Activated CD4-positive, alpha-beta T cell treated with anti-CD3 and anti-CD28 coated beads, Interleukin-2, amount 50 U/mL, for 48 hours (primary cell): ENCODE results near the gene TBC1D17.

Source experiments
- DNase-seq, 2 experiments: peaks; one replicate each; pipeline ENCODE4 v3.0.0-alpha.2; 2020

The TBC1D17 gene

GRCh38 chr19:49895566-49896297 lies 18.2 kb downstream of the TBC1D17 start:
- no peak for DNase-seq

GRCh38 chr19:49896863-49897621 lies 19.5 kb downstream of the TBC1D17 start, which contains the start of gene IL4I1:
TSS of gene IL4I1 (minus strand) at chr19:49896887. CDS start at chr19:49896160, 727 bp downstream.
- peak; percentile 71 to 74 for DNase-seq

DNA sequence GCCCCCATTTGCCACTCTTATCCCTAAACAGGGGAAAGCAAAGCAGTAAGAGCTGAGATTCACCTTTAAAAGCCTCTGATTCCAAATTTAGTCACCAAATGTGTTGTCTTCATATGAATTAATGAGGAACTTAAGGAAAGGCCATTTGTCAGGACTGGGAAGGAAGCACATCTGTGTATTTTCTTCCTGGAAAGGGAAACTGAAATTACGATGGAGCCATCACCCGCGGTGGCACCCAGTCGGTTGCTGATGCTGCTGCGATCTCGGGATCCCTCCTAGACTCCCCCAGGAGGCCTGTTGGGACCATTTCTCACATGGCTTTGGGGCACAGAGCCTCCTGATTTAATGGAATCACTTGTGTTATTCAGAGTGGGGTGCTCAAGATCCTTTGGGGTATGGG lies 26.6 kb downstream of the TBC1D17 start:
- DNase-seq = no peak

GRCh38 chr19:49906879-49907564 lies 29.5 kb downstream of the TBC1D17 start:
- DNase-seq = no peak

DNA sequence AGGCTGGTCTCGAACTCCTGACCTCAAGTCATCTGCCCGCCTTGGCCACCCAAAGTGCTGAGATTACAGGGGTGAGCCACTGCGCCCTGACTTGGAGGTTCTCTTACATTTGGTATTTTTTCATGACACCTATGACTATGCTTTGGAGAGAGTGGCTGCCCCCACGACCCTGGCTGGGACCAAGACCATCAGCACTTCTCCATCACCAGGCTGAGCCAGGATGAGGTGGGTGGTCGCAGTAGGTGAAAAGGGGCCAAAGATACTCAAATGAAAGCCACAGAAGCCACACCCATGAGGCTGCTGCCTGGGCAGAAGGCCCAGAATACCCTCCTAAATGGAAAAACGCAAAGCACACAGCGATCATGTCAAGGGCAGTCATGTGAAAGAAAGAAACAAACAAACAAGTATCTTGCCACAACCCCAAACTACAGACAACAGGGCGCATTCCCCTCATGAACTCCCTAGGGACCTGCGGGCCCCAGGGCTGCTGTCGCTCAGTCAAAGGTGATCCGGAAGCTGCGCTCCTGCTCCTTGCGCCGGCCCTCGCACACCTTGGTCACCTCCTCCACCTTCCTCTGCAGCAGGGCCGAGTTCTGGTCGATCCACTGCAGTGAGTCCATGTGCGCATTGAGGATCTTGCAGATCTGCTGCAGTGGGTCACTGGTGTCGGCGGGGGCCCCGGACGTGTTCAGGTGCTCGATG lies 30.4 kb downstream of the TBC1D17 start:
- no peak for DNase-seq

GRCh38 chr19:49908480-49909420 lies 31.2 kb downstream of the TBC1D17 start:
- DNase-seq = no peak

DNA sequence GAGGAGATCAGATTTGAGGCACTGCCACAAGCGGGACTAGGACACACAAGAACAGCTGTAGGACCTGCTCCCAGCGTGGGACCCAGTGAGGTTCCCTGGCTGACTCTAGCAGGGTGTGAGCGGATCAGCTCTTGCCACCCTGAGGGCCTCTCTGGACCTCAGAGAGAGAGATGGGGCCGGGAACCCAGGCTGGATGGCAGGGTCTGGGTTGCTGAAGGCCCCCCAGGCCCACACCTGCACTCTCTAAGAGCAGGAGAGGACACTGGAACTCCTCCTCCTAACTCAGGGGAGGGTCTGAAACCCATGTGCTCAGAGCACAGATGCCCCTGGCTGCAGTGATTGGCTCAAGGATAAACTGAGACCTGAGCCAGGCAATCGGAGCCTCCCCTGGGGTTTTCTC lies 32.7 kb downstream of the TBC1D17 start:
- no peak for DNase-seq

- DNase-seq = peak; percentile 47 to 57
Observed at GRCh38 chr19:49911381-49912145, 34.1 kb downstream of the TBC1D17 start.

- no peak for DNase-seq
Observed at GRCh38 chr19:49912965-49913685, 35.6 kb downstream of the TBC1D17 start.

GRCh38 chr19:49913720-49914119 lies 36.2 kb downstream of the TBC1D17 start:
- no peak for DNase-seq

GRCh38 chr19:49915271-49915670 lies 37.8 kb downstream of the TBC1D17 start:
- DNase-seq = no peak

DNA sequence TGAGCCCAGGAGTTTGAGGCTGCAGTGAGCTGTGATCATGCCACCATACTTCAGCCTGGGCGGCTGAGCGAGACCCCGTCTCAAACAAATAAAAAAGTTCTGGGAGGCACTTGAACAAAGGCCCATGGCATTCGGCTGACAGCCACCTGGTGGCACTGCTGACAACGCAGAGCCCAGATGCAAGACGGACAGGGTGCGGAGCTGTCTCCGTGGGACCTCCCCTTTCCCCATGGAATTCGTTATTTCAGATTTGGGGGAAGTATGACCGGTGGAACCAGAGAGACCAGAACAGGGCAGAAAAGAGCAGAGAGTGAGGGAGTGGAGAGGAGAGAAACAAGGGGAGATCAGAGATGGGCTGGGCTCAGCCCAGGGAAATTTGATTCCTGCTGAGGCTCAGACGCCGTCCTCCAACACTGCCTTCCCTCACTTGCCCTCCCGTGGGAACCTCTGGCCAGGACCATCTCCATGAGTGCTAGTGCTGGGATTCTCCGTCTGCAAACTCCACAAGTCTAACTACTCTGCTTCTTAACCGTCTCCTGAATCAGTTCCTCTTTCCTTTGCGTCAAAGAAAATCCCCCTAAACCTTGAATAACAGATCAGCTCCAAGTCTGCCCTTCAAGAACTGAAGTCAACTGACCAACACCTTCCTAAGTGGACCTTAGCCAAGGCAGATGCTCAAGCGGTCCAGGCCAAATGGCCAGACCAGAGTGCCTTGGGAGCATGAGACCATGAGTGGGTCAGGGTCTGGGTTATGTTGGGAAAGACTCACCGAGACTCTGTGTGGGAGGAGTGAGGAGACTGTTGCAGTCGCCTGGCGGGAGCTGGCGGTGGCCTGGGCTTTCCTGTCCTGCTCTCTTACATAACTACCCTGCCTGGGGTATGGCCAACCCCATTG lies 39.6 kb downstream of the TBC1D17 start:
- DNase-seq = no peak

DNA sequence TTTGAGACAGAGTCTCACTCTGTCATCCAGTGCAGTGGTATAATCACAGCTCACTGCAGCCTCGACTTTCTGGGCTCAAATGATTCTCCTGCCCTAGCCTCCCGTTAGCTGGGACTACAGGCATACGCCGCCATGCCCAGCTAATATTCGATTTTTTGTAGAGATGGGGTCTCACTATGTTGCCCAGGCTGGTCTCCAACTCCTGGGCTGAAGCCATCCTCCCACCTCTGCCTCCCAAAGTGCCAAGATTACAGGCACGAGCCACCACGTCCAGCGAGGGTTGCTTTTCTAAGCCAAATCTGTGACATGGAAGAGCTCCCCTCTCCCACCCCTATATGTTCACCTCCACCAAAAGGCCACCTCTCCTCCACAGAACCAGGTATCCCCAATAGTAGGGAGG lies 40.6 kb downstream of the TBC1D17 start:
- no peak for DNase-seq

DNA sequence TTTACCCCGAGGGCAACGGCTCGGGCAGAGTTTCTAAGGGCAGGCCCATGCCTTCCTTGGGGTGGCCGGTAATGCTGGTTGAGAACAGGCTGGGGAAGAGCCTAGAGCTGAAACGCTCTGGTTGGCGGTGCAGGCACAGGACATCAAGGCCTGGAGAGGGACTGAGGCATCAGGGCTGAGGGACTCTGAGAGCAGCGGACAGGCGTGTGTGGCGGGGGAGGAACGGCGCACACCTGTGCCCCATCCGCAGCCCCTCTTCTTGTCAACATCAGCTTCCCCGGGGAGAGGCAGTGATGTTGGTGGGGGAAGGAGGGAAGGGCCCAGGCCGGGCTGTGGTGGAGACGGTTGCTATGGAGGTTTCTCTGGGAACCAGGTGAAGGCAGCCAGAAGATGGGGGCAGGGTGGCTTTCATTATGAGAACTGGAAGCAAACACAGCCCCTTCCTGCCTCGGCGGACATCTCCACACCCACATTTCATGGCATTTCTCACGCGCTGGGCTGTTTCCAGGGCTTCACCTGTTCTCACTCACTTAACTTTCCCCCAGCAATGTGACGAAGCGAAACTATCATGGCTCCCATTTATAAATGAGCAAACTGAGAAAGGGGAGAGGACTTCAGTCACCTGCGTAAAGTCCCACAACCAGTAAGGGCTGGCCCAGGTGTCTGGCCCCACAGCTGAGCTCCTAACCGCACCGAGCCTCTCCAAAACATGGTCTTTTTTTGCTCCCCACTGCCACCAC lies 43.3 kb downstream of the TBC1D17 start:
- DNase-seq = no peak

DNA sequence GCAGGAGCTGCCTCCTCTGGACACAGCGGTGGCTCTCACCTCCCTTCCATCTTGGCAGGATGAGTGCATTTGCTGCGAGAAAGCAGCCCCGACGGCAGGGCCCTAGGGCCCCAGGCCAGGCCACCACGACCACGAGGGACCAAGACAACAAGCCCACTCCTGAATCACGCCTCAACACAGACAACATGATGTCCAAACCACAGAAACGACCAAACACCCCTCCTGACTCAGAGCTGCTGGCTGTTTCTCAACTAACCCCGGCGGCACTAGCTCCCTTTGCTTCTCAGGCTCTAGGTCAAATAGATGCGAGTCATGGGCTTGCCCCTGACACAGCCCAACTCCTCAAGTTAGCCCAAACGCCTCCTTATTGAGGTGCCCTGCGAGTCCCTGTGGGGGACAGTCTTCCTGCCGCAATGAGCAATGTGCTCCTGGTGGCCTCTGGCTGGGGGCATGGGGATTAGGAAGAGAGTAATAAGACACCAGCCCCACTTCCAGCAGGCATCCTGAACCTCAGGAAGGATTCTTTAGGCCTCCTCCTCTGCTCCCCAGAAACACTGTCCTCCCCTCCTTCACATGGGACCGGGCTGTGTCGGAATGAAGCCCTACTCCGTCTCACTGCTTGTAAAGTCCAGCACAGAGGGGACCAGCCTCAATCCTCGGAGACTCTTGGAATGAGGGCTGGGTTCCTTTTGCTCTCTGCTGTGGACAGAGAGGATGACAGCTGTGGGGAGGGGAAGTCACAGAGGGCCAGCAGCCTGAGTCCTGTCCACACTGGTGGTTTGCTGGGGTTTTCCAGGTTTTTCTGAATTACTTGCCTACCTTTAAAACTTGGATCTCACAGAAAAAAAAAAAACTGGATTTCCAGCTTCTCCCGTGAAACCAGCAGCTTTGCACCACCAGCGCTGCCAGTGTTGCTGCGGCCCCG lies 44.6 kb downstream of the TBC1D17 start:
- DNase-seq = no peak

GRCh38 chr19:49923055-49924003 lies 45.8 kb downstream of the TBC1D17 start:
- no peak for DNase-seq
